DMS53 treated with DMSO at 0.1 percent for 48 hours (cell line): ENCODE measurements around the gene CDC42EP1.
"Not testable (repeated sequence)": the region's sequence is repeated elsewhere in the genome, so short reads cannot be mapped to it uniquely, and the experiment has no call there.

Experiments used
- DNase-seq: peaks from one replicate; lab custom pipeline; 2025; ENCODE audit not compliant: unreplicated experiment; lab: John Stamatoyannopoulos, UW

CDC42EP1 gene

DNA sequence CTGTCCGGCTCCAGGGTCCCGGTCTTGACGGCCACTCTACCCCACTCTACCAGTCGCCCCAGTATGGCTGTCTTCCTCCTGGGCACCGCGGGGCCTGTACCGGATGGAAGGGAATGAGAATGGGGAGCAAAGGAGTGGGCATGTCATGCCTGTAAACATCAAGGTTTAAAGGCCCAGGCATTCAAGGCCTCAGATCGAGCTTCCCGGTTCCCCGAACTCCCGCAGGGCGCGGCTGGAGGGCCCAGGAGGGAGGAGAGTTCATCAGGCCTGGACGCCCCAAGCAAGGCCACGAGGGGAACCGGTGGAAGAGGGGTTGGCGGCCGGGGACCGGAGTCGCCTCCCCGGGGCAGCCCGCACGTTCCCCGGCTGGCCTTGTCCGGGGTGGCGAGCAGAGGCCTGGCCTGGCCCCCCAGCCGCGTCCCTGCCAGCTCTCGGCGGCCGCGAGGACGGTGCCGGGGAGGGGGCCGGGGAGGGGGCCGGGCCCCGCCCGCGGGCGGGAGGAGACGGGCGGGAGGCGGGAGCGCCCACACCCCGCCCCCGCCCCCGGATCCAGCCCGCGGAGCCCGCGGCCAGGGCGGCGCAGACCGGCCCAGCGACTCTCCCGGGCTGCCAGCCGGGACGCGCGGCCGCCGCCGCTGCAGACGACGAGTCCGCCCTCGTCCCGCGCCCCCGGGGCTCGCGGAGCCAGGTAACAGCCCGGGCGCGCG, at the start of gene CDC42EP1:
TSS of gene CDC42EP1 (plus strand) at position 580 of the 707 bp plus-strand sequence. CDS start 5,870 bp downstream, outside the sequence.
- no peak for DNase-seq

- DNase-seq, result no peak
These were observed 48.7 kb upstream of the CDC42EP1 start for GRCh38 chr22:37511395-37512104.

GRCh38 chr22:37514526-37515051, 45.7 kb upstream of the CDC42EP1 start:
- no peak for DNase-seq

DNA sequence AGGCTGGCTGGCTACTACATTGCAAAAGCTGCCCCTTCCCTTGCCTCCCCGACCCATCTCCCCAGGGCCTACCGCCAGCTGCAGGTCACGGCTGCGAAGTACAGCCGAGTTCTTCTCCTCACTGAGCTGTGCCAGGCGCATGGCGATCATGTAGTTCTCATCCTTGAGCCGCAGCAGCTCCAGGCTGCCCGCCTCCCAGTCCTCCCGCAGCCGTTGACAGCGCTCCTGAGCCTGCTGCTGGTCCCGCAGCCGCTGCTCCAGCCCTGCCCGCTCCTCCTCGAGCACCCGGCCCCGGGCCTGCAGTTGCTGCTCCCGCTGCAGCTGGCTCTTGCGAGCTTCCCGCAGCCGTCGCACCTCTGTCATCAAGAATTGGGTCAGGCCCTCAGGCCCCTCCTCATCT, 44.4 kb upstream of the CDC42EP1 start:
- DNase-seq, result no peak

- DNase-seq, result no peak
These were observed 43.8 kb upstream of the CDC42EP1 start for GRCh38 chr22:37516456-37516855.

- no peak for DNase-seq
These were observed 42.3 kb upstream of the CDC42EP1 start for GRCh38 chr22:37517826-37518450.

DNA sequence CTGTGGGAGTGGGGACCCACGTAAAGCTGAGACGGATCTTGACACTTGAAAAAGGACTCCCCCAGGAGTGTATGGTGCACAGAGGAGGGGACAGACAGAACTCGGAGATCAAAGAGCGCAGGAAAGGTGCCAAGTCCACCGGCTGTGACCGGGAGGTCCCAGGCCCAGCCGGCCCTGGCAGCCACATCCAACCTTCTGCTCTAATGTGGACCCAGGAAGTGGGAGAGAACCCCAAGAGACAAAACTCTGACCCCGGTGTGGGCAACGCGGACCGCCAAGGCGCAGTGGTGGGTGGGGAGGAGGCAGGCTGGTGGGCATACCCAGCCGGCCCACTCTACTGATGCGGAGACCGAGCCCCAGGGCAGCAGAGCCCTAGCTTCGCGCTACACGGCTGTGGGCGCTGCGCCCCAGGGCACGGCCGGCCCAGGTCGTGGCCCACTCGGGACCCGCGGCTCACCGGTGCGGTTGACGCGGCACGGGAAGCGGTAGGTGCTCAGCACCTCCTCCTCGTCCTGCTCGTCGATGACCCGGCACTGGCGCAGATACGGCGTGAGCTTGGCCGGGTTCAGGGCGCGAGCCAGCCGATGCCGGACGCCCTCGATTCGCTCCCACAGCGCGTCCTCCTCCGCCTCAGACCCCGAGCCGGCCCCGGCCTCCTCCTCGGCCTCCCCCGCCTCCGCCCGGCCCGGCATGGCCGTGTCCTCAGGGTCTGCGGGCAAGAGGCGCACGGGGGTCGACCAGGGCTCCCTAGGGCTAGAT, 41.6 kb upstream of the CDC42EP1 start:
- no peak for DNase-seq

DNA sequence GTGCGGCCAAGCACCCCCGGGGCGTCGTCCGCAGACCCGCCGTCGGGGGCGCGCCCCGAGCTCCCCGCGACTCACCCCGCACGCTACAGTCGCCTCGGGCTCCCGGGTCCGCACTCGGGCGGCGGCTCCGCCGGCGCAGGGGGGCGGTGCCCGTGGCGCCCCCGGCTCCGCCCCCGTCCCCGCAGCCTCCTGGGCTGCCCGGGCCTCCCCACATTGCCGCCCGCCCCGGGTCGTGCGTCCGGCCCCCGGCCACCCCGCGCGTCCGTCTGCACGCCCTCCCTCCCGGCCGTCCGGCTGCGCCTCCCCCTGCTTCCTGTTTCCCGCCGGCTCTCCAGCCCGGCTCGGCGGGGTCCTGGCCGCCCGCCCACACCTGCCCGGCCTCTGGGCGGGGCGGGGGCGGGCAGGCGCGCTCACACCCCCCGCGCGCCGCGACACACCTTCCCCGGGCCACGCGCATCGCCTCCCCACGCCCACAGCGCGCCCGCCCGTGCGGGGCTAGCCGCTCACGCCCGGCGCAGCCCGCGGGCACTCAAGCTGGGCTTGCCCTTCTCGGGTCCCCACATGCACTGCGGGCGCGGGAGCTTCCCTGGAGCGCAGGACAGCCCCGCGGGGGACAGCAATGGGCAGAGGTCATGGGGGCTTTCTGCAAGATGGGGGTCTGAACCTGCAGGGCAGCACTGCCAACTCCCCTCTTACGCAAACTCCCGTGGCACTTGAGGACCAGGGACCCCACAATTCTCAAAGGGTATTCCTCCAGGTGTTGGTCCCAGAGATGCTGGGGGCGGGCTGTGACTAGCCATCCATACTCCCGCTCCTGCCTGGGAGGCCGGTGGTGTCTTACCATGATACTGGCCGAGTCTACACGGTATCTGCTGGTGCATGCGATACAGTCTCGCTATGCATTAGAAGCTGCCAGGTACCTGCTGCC, 40.7 kb upstream of the CDC42EP1 start, which contains the start of gene CARD10:
TSS of gene CARD10 (minus strand) at position 148 of the 928 bp plus-strand sequence. CDS start 215 bp downstream, outside the sequence.
- DNase-seq, result no peak

- no peak for DNase-seq
These were observed 39.5 kb upstream of the CDC42EP1 start for GRCh38 chr22:37520776-37521191.

GRCh38 chr22:37521236-37521739, 39.0 kb upstream of the CDC42EP1 start:
- DNase-seq, result no peak

GRCh38 chr22:37522482-37522881, 37.8 kb upstream of the CDC42EP1 start:
- DNase-seq, result no peak

- DNase-seq, result no peak
These were observed 35.1 kb upstream of the CDC42EP1 start for GRCh38 chr22:37525073-37525745.

DNA sequence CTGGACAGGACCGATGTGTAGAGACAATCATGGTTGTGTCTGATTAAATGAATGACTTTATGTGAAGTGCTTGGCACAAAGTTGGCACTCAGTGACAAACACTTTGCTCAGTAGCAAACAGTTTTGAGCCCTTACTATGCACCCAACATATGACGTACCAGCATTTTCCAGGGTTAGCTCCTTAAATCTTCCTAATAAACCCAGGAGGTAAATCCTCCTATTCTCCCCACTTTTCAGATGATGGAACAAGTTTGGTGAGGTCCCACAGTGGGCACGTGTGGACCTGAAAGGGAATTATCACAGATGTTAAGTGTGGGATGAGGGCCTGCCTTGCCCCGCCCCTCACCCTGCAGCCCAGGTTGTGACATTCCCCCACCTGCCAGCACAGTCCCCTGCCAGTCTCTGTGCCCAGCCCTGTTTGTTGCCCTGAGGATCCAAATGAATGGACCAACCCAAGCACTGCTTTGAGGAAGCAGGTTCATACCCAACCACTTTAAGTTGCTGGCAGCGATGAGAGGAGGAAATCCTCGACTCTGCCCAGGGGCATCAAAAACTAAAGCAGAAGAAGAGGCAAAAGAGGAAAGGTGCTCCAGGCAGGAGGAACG, 34.4 kb upstream of the CDC42EP1 start:
- DNase-seq, result no peak

DNA sequence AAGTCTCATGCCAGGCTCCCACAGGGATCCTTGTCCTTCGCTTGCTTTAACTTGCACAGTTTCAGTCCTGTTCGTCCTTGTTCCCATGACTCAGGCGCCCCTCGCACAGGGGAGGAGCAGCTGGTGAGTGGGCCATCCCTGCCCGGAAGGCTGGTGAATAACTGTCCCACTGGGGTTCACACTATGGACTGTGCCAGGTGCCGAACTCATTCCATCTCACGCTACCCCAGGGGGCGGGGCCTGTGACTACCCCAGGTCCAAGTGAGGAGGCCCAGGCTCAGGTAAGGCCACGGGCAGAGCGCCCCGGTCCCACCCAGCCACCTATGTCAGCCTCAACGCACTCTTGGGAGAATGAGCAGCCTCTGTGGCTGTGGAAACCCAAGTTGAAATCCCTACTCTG, 33.9 kb upstream of the CDC42EP1 start:
- no peak for DNase-seq

DNA sequence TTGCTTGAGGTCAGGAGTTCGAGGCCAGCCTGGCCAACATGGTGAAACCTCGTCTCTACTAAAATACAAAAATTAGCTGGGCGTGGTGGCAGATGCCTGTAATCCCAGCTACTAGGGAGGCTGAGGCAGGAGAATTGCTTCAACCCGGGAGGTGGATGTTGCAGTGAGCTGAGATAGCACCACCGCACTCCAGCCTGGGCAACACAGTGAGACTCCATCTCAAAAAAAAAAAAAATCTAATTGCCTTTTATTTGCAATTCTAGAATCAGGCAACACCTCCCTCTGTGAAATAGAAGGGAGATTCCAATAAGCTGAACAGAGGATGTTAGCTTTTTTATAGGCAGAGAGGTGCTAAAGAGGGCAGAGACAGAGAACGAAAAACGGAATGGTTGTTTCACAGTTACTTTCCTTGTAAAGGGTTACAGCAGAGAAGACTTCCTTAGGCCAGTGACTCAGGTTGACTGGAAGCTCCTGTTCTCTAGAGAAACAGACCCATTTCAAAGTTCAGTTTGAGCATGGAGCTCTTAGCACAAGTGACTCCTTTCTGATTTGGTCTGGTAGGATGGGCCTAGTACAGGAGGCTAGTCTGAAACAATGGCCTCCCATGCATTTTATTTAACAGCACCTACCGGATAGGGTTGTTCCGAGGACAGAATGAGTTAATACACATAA, 33.1 kb upstream of the CDC42EP1 start:
- DNase-seq, result not testable (repeated sequence)

GRCh38 chr22:37527952-37528351, 32.3 kb upstream of the CDC42EP1 start:
- DNase-seq, result not testable (repeated sequence)

DNA sequence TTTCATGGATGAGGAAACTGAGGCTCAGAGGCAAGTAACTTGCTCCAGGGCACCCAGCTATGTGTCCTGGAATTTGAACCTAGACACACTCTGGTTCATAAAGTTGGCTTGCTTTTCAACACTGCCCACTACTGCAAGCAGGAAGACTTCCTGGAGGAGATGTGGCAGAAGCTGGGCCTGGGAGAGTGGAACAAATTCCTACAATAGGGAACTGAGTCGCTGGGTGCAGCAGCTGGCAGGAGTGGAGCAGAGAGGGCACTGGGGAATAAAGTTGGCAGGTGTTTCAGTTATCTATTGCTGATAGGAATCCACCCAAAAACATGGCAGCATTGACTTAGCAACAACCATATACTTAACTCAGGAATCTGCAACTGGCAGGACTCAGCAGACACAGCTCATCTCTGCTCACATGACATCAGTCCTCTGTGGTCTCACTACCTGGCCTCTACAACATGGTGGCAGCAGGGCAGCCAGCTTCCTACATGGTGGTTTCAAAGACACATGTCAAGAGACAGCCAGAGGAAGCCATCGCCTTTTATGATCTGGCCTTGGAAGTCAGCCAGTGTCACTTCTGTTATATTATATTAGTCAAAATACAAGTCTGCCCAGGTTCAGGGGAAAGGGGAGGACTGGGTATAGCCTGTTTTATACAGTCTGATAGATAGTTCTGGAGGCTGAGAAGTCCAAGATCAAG, 30.5 kb upstream of the CDC42EP1 start:
- no peak for DNase-seq

GRCh38 chr22:37533995-37534394, 26.3 kb upstream of the CDC42EP1 start:
- no peak for DNase-seq
